ENCODE data around the gene PEX12.

GRCh38 chr17:35618628-35619027 lies 40.3 kb upstream of the PEX12 start:
- TF ChIP-seq CTCF (IDR thresholded peaks at IDR 0.05) = no peak
- no peak for TF ChIP-seq POLR2A (IDR thresholded peaks at IDR 0.05)
- no peak for TF ChIP-seq EP300 (IDR thresholded peaks at IDR 0.05)
